Mammary epithelial cell (primary cell): ENCODE measurements around the gene RAB43.

Experiments used
- CTCF ChIP-seq, 2 donors: IDR thresholded peaks in 1 of 2; conservative IDR thresholded peaks in 1 of 2; 2 replicates each; pipeline ENCODE4 v1.5.1; 2011 to 2012; ENCODE audit warnings: inconsistent platforms in 2 of 2, low read length in 2 of 2, mild to moderate bottlenecking in 2 of 2, control low read depth in 1 of 2, low read depth in 1 of 2; ENCODE audit not compliant: insufficient read depth in 1 of 2; ENCODE audit errors: extremely low read depth in 1 of 2
- EZH2 ChIP-seq: IDR thresholded peaks from 2 replicates; pipeline ENCODE4 v1.6.1; 2012; ENCODE audit warnings: low read length, inconsistent platforms, borderline replicate concordance

DNA sequence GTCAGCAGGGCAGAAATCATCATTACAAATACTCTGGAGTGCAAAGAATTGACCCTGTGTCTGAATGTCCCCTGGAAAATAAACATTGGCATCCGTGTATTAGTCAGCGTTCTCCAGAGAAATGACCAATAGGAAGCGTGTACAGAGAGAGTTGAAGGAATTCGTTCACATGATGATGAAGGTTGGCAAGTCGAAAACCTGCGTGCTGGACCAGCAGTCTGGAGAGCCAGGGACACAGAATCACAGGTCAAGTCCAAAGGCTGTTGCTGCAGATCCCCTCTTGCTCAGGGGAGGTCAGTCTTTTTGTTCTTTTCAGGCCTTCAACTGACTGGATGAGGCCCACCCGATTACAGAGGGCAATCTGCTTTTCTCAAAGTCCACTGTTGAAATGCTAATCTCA lies 44.4 kb downstream of the RAB43 start:
- TF ChIP-seq CTCF (conservative IDR thresholded peaks at IDR 0.05 in 1 of 2, IDR thresholded peaks at IDR 0.05 in 1 of 2; ENCODE audit: extremely low read depth in 1 of 2, insufficient read depth in 1 of 2, low read depth in 1 of 2, low read length in 2 of 2): no peak
- no peak for TF ChIP-seq EZH2
